ENCODE measurements around the gene UBE2E2.
A peak's percentile ranks its signal among the peaks of the same experiment; 100 is the strongest.

The UBE2E2 gene

GRCh38 chr3:23565041-23565775 lies 362.1 kb downstream of the UBE2E2 start:
- no peak overlapping the region for H3K4me3 ChIP-seq (ENCODE audit: low read depth, low read length)
- H3K36me3 ChIP-seq (ENCODE audit: control insufficient read depth in 2 of 2, insufficient read depth in 1 of 2, low read length in 2 of 2): no peaks in the 10 kb centered on the region
- ChIA-PET POLR2A (interaction anchor here (0.7 kb wide), 1 partner anchor 168 kb away, joined by 6 read pairs; no protein-coding TSS in a partner anchor), CTCF (interaction anchor here (0.6 kb wide), 1 partner anchor 71 kb away, joined by 4 read pairs; no protein-coding TSS in a partner anchor)
- H3K9me3 ChIP-seq (ENCODE audit: control insufficient read depth, insufficient read depth, low read depth, low read length): no peaks in the 10 kb centered on the region
- TF ChIP-seq ZNF449 (tag by site-specific recombination; IDR thresholded peaks at IDR 0.05) (no peak), PRDM4 (tag by site-specific recombination; IDR thresholded peaks at IDR 0.05) (no peak), FEZF1 (tag by site-specific recombination; IDR thresholded peaks at IDR 0.05) (no peak), ZNF585B (tag by site-specific recombination; IDR thresholded peaks at IDR 0.05) (no peak), SCRT2 (tag by site-specific recombination; IDR thresholded peaks at IDR 0.05) (peak; percentile 34; the same call in 1 of the 2 replicates), ZNF280C (tag by site-specific recombination; IDR thresholded peaks at IDR 0.05) (no peak)
- no peaks in the 10 kb centered on the region for H3K4me1 ChIP-seq (ENCODE audit: control insufficient read depth, insufficient read depth, low read length)
- no peak overlapping the region for H3K27ac ChIP-seq (ENCODE audit: extremely low read depth, low read depth, low read length)

GRCh38 chr3:23566499-23566898 lies 363.4 kb downstream of the UBE2E2 start:
- TF ChIP-seq ZNF133 (tag by site-specific recombination; IDR thresholded peaks at IDR 0.05) (no peak), PRDM1 (tag by site-specific recombination; IDR thresholded peaks at IDR 0.05) (no peak), ELK4 (IDR thresholded peaks at IDR 0.05; ENCODE audit: borderline replicate concordance, low read depth, low read length) (no peak), ZNF600 (tag by site-specific recombination; IDR thresholded peaks at IDR 0.05) (no peak), ZNF366 (tag by site-specific recombination; conservative IDR thresholded peaks at IDR 0.05) (no peak), KLF10 (tag by site-specific recombination; IDR thresholded peaks at IDR 0.05) (no peak), ZNF792 (tag by site-specific recombination; IDR thresholded peaks at IDR 0.05) (no peak), ZNF624 (tag by site-specific recombination; IDR thresholded peaks at IDR 0.05) (no peak), ZNF423 (tag by site-specific recombination; IDR thresholded peaks at IDR 0.05) (no peak), ZNF138 (tag by site-specific recombination; IDR thresholded peaks at IDR 0.05; ENCODE audit: borderline replicate concordance) (no peak), ZNF274 (IDR thresholded peaks at IDR 0.05; ENCODE audit: low read length) (no peak), ZNF274 (tag by site-specific recombination; IDR thresholded peaks at IDR 0.05; ENCODE audit: borderline replicate concordance) (no peak)
- Histone ChIP-seq H3K9me3 (ENCODE audit: control insufficient read depth, insufficient read depth, low read depth, low read length) (no peaks in the 10 kb centered on the region), H3K27ac (ENCODE audit: extremely low read depth, low read depth, low read length) (no peak overlapping the region), H3K4me1 (ENCODE audit: control insufficient read depth, insufficient read depth, low read length) (no peaks in the 10 kb centered on the region), H3K36me3 (ENCODE audit: control insufficient read depth in 2 of 2, insufficient read depth in 1 of 2, low read length in 2 of 2) (no peaks in the 10 kb centered on the region), H3K4me3 (ENCODE audit: low read depth, low read length) (no peak overlapping the region)
- ChIA-PET POLR2A (no interaction called here), CTCF (no interaction called here)

All from HEK293 (cell line).